Posterior cingulate gyrus (tissue), 11 donors: ENCODE results near the gene SULT1A3.
A peak's percentile ranks its signal among the peaks of the same experiment; 100 is the strongest.
"Not testable (repeated sequence)": the region's sequence is repeated elsewhere in the genome, so short reads cannot be mapped to it uniquely, and the experiment has no call there.

ENCODE experiments used
- DNase-seq, 10 donors: peaks; one replicate each; pipeline versions ENCODE4 v3.0.0 to v3.0.0-alpha.2; 2020 to 2021; ENCODE audit warnings: mixed read lengths in 3 of 10
- intact Hi-C: fragments of 100-400 bp; cut with DNase I; formaldehyde crosslinking; loops from one replicate; pipeline ENCODE4 v1.15.1; 2023

SULT1A3 gene

DNA sequence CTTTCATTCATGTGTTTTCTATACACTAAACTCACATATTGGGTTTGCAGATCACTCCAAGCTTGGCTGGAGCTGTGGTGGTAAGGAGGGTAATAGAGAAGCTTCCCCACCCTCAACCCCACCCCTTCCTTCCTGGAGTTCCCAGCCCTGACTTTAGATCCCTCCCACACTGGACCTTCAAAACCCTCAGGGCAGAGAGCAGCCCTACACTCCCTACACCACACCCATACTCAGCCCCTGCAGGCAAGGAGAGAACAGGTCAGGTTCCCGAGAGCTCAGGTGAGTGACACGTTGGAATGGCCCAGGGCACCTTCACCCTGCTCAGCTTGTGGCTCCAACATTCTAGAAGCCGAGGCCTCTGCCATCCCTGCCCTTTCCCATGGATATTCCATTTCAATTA lies at the start of gene SULT1A3:
SULT1A3 (plus strand) TSS at position 207 of the 400 bp plus-strand sequence. CDS start 1,474 bp downstream, outside the sequence.
- DNase-seq, intact Hi-C loops: not testable (repeated sequence)

DNA sequence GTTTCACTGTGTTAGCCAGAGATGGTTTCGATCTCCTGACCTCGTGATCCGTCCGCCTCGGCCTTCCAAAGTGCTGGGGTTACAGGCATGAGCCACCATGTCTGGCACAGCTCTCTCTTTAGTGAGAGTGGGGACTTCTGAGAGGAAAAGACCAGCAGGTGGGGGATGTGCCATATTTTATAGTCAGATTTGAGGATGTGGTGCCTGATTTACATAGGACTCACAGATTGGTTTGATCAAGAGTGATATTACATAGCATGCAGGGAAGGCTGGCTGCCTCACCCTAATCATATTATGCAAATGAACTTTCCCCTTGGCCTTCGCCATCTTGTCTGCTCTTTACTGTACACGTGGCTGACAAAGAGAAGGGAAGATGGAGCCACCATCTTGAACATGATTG lies 48.0 kb upstream of the SULT1A3 start:
- intact Hi-C loops: no loop called here
- DNase-seq: peak in 1 of 10 donors; percentile 7

DNA sequence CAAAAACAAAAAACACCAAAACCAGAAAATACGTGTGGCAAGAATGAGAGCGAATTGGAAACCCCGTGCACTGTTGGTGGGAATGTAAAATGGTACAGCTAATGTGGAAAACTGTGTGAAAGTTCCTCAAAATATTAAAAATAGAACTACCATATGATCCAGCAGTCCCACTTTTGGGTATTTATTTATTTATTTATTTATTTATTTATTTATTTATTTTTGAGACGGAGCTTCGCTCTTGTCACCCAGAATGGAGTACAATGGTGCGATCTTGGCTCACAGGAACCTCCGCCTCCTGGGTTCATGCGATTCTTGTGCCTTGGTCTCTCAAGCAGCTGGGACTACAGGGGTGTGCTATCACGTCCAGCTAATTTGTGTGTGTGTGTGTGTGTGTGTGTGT lies 46.5 kb upstream of the SULT1A3 start:
- DNase-seq: peak in 1 of 10 donors; percentile 20
- intact Hi-C loops: no loop called here

- intact Hi-C loops: no loop called here
- DNase-seq: no peak
These were observed 43.9 kb upstream of the SULT1A3 start for GRCh38 chr16:30155188-30155587.

GRCh38 chr16:30157214-30157613 lies 41.8 kb upstream of the SULT1A3 start:
- peak in 1 of 10 donors; percentile 7 for DNase-seq
- intact Hi-C loops: no loop called here

- intact Hi-C loops: no loop called here
- no peak for DNase-seq
These were observed 35.5 kb upstream of the SULT1A3 start for GRCh38 chr16:30163538-30163937.

GRCh38 chr16:30166202-30166902 lies 32.7 kb upstream of the SULT1A3 start:
- DNase-seq: peak in 2 of 10 donors; percentile 18 to 63
- intact Hi-C loops: no loop called here

GRCh38 chr16:30168746-30169145 lies 30.3 kb upstream of the SULT1A3 start:
- intact Hi-C loops: not testable (repeated sequence)
- DNase-seq: peak in 2 of 10 donors; percentile 24 to 64

DNA sequence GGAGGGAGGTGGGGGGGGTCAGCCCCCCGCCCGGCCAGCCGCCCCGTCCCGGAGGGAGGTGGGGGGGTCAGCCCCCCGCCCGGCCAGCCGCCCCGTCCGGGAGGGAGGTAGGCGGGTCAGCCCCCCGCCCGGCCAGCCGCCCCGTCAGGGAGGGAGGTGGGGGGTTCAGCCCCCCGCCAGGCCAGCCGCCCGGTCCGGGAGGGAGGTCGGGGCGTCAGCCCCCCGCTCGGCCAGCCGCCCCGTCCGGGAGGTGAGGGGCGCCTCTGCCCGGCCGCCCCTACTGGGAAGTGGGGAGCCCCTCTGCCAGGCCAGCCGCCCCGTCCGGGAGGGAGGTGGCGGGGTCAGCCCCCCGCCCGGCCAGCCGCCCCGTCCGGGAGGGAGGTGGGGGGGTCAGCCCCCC lies 29.6 kb upstream of the SULT1A3 start:
- DNase-seq: peak in 1 of 10 donors; percentile 26
- intact Hi-C loops: not testable (repeated sequence)

DNA sequence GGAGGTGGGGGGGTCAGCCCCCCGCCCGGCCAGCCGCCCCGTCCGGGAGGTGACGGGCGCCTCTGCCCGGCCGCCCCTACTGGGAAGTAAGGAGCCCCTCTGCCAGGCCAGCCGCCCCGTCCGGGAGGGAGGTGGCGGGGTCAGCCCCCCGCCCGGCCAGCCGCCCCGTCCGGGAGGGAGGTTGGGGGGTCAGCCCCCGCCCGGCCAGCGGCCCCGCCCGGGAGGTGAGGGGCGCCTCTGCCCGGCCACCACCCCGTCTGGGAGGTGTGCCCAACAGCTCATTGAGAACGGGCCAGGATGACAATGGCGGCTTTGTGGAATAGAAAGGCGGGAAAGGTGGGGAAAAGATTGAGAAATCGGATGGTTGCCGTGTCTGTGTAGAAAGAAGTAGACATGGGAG lies 28.9 kb upstream of the SULT1A3 start:
- intact Hi-C loops: not testable (repeated sequence)
- DNase-seq: peak in 1 of 10 donors; percentile 62

DNA sequence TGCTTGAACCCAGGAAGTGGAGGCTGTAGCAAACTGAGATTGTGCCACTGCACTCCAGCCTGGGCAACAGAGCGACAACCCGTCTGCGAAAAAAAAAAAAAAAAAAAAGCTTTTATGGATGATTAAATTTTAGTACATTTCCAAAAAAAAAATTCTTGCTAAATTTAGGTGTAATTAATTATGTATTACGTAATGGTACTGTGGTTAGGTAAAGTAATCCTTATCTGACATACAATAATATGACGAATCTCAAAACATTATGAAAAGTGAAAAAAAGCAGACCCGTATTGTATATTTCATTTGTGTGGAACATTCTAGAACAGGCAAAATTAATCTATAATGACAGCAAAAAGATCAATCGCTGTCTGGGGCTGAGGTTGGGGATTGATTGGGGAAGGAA lies 26.0 kb upstream of the SULT1A3 start:
- intact Hi-C loops: no loop called here
- no peak for DNase-seq

- DNase-seq: peak in 1 of 10 donors; percentile 5
These were observed 22.2 kb upstream of the SULT1A3 start for GRCh38 chr16:30176876-30177275.

DNA sequence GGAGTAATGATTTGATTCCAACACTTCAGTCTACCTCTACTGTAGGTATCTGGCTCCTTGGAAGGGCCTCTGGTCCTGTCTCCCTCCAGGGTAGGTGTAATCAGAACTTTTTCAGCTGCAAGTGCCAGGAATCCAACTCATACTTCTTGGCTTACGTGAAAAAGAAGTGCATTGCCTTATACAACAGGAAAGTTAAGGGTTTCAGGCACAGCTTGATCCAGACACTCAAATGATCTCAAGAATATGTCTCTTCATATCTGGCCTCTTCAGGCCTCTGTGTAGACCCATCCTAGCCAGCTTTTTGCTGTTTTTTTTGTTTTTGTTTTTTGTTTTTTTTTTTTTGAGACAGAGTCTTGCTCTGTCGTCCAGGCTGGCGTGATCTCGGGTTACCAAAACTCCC lies 19.9 kb upstream of the SULT1A3 start:
- no peak for DNase-seq
- intact Hi-C loops: no loop called here

More at GRCh38 chr16:30176876-30177275, 22.2 kb upstream of the SULT1A3 start:
- intact Hi-C loops: not testable (repeated sequence)

GRCh38 chr16:30179931-30180330 lies 19.1 kb upstream of the SULT1A3 start:
- intact Hi-C loops: no loop called here
- peak in 1 of 10 donors; percentile 3 for DNase-seq

- intact Hi-C loops: no loop called here
- peak in 1 of 10 donors; percentile 52 for DNase-seq
These were observed 18.3 kb upstream of the SULT1A3 start for GRCh38 chr16:30180741-30181140.

GRCh38 chr16:30183233-30184095 lies 15.6 kb upstream of the SULT1A3 start, which contains the start of gene CORO1A:
CORO1A (plus strand) TSS chr16:30183602; CDS start chr16:30185210, 1,608 bp downstream.
- intact Hi-C loops: no loop called here
- peak; percentile 76 to 99 (median 90) for DNase-seq

GRCh38 chr16:30184096-30184890 lies 14.8 kb upstream of the SULT1A3 start:
- intact Hi-C loops: no loop called here
- peak in 7 of 10 donors; percentile 24 to 91 (median 41) for DNase-seq

- intact Hi-C loops: no loop called here
- DNase-seq: peak in 5 of 10 donors; percentile 8 to 86 (median 66)
These were observed 14.0 kb upstream of the SULT1A3 start for GRCh38 chr16:30184891-30185682.

DNA sequence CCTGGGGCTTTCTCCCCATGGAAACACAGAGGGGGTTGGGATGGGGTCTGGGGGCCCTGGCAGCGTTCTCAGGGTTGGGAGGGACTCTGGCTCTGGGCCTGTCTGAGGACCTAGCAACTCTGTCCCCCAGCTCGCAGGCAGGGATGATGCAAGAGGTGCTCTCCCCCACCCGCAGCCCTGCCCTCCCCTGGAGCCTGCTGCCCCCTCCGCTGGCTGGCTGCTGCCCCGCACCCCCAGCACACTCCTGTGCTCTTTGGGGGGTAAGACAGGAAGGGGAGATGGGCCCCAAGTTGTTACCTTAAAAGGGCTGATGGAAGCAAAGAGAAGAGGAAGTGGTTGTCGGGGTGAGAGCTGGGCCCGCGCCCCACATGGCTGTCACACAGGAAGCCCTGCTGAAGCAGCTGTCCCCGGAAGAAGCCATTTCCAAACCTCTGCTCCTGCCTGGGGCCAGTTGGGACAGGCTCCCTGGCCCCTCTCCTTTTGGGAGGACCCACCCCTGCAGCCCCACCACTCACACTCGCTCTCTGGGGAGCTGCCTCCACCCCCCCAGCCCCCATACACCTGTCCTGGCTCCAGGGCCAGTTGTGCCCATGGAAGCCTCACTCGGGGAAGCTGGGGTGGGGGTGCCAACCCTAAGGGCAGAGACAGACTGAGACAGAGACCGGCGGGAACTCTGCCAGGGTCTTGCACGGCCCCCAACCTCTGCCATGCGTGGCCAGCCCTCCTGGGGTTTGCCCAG lies 13.2 kb upstream of the SULT1A3 start:
- DNase-seq: peak in 7 of 10 donors; percentile 33 to 87 (median 42)
- intact Hi-C loops: no loop called here
